Tibial nerve (tissue), 4 donors: Measurements from ENCODE around the gene NEURL3.

Experiments
- EP300 ChIP-seq, 2 donors: sonication (generic); formaldehyde crosslinking; IDR thresholded peaks; one replicate each; pipeline ENCODE4 v1.6.1; 2017; ENCODE audit warnings: antibody characterized with exemption in 2 of 2, mild to moderate bottlenecking in 1 of 2
- POLR2A ChIP-seq, 2 donors: fragments of 450-650 bp; IDR thresholded peaks; one replicate each; pipeline ENCODE4 v1.6.1; 2017; ENCODE audit warnings: antibody characterized with exemption in 2 of 2, mild to moderate bottlenecking in 2 of 2, moderate library complexity in 2 of 2
- TF ChIP-seq, protein P1 (sequence below), 5 experiments: fragments of 200-600 bp in 3 of 5; fragments of 450-650 bp in 2 of 5; sonication (generic) in 3 of 5; IDR thresholded peaks; one replicate each; pipeline ENCODE4 v1.5.1; 2016 to 2019; ENCODE audit warnings: antibody characterized with exemption in 5 of 5, mild to moderate bottlenecking in 3 of 5, moderate library complexity in 2 of 5

DNA sequence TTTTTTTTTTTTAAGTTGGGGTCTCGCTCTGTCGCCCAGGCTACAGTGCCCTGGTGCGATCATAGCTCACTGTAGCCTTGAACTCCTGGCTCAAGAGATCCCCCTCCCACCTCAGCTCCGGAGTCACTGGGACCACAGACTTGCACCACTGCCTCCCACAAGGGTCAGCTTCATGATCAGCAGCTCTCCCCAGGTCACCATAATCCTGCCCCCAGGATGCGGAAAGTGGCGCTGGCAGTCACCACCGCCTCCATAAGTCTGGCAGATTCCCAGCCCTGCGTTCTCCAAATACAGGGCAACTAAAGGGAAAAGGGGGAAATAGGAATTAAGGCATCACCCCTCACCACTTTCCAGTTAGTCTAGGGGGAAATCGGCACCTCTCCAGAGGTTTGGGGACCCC lies 26.2 kb upstream of the NEURL3 start:
- TF ChIP-seq, protein P1, sequence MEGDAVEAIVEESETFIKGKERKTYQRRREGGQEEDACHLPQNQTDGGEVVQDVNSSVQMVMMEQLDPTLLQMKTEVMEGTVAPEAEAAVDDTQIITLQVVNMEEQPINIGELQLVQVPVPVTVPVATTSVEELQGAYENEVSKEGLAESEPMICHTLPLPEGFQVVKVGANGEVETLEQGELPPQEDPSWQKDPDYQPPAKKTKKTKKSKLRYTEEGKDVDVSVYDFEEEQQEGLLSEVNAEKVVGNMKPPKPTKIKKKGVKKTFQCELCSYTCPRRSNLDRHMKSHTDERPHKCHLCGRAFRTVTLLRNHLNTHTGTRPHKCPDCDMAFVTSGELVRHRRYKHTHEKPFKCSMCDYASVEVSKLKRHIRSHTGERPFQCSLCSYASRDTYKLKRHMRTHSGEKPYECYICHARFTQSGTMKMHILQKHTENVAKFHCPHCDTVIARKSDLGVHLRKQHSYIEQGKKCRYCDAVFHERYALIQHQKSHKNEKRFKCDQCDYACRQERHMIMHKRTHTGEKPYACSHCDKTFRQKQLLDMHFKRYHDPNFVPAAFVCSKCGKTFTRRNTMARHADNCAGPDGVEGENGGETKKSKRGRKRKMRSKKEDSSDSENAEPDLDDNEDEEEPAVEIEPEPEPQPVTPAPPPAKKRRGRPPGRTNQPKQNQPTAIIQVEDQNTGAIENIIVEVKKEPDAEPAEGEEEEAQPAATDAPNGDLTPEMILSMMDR (IDR thresholded peaks at IDR 0.05), result no peak
- no peak for TF ChIP-seq POLR2A (IDR thresholded peaks at IDR 0.05)
- no peak for TF ChIP-seq EP300 (IDR thresholded peaks at IDR 0.05)
